HG03159 (cell line): ENCODE measurements around the gene BPIFB6.

ENCODE experiments used
- ATAC-seq: cut with Tn5 transposase; IDR thresholded peaks from one replicate; pipeline ENCODE4 v1.9.1; 2021; ENCODE audit warnings: mild to moderate bottlenecking, moderate library complexity; ENCODE audit not compliant: unreplicated experiment

The BPIFB6 gene

DNA sequence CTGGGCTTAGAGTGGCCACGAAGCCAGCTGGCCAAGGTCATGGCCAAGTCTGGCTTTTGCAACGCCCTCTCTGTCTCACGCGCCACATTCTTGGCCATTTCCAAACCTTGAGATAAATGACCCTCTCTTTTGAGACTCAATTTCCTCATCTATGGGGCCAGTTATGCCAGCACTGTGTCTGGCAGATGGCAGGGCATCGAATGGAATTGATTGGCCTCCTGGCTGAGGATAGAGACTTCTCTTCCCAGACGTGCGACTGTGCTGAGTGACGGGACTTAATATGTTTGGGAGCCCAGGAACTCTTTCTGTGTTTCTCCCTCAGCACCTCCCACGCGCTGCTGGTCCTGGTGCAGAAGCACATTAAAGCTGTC is 16.3 kb upstream of the BPIFB6 start:
- ATAC-seq: no peak

DNA sequence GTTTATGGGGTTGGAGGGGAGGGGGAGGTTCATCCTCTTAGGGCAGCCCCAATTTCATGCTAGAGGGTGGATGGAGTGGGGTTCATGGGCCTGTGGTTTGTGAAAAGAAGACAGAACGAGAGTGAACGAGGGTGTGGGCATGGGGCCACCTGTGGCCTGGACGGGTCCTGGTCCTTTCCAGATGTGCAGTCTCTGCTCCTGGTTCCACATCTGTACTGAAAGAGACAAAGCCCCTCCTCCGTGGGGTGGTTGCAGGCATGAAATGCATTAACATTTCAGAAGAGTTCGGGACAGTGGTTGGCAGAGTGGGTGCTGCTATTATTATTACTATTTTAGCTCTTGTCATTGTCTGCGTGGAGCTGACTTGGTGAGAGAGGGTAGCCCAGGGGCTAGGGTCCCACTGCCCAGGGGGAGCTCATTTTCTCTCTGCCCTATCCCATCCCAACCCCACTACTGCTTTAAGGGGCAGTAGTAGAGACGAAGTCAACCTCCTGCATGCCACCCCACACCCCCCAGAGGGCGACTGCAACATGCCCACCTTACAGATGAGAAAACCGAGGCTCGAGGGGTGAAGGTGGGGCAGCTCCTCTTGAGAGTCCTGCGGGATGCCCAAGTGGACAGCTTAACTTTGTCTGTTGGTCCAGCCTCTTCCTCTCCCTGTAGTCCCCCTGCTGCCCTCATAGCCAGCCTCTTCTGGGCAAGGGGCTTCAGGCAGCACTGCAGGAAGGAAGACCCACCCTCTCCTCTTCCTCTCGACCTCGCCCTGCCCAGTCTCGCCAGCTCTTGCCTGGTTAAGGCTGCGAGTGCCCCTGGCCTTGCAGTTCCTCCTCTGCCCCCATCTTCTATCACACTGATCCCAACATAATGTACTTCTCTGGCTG is 15.5 kb upstream of the BPIFB6 start:
- no peak for ATAC-seq

DNA sequence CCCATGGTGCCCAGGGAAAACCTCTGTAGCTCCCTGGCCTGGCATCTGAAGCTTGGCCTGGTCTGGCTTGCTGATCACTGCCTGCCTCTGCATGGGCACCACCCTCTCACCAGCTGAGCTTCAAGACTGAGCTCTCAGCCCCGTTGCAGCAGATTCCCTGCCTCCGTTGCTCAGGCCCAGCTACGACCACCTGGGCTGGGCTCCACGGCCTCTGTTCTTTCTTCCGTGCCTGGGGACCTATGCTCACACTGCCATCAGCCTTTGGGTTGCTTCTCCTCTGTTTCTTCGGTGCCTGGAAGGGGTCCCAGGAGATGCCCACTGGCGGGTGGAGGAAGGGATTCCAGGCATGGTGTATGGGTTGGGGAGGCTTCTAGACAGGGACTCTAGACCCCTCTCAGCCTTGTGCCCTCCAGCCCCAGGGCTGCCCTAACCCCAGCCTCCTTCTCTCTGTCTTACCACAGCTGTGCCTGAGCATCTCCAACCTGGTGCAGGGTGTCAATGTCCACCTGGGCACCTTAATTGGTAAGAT is 14.8 kb upstream of the BPIFB6 start:
- no peak for ATAC-seq

DNA sequence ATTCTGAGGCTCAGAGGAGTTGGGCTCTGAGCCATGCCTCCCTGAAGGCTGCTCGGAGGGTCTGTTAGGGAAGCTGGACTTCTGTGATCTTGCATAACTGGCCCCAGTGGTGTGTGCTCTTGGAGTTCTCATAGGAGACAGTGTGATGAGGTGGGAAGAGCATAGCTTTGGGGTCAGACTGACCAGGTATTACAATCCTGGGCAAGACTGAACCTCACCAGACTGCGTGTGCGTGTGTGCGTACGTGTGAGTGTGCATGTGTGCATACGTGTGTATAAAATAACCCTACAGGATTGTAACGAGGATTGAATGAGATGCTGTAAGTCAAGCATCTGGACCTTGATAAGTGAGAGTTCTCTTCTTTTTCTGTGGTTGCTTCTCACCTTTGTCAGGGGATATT is 13.9 kb upstream of the BPIFB6 start:
- no peak for ATAC-seq

DNA sequence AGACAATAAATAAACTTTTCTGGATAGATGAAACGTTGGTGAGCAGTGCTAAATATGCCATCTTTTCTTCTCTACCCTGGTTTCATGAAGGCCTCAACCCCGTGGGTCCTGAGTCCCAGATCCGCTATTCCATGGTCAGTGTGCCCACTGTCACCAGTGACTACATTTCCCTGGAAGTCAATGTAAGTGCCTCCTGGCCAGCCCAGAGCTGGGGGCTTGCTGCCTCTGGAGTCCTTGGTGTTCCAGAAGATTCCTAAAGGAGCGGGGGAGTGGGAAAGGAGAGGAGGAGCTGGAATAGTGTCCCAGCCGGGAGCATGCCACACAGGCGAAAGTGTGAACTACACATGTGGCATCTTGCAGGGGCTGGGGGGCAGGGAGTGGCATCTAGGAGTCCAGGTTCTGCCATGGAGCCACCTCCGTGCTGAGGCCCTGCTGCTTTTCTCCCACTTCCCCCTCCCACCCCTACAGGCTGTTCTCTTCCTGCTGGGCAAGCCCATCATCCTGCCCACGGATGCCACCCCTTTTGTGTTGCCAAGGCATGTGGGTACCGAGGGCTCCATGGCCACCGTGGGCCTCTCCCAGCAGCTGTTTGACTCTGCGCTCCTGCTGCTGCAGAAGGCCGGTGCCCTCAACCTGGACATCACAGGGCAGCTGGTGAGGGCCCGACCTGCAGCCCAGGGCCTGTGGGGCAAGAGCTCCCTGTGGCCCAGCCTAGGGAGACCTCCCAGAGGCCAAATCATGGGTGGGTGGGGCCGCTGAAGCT is 13.1 kb upstream of the BPIFB6 start:
- ATAC-seq: no peak

DNA sequence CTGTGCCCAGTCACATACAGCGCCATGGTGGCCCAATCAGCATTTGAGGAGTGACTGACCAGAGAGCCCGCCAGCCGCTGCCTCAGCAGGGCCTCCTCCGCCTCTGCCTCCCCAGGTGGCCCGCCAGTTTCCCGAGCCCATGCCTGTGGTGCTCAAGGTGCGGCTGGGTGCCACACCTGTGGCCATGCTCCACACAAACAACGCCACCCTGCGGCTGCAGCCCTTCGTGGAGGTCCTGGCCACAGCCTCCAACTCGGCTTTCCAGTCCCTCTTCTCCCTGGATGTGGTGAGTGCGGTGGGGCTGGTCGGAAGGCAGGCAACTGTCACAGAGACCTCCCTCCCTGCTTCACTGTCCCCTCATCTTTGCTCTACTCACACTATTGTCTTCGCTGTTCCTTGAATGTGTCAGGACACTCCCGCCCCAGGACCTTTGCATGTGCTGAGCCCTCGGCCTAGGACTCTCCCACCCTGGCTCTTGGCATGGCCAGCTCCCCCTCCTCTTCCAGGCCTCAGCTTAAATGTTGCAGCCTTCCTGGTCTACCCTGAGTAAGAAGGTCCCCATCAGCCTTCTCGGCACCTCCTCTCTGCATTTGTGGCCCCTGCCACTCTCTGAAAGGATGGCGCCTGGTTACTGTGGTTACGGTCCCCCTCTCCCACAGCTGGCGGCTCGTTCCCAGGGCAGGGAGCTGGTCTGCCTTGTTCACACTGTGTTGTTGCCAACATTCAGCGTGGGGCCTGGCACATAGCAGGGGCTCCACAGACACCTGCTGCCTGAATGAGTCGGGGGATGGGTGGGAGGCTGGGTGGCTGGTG is 11.8 kb upstream of the BPIFB6 start:
- ATAC-seq: no peak

DNA sequence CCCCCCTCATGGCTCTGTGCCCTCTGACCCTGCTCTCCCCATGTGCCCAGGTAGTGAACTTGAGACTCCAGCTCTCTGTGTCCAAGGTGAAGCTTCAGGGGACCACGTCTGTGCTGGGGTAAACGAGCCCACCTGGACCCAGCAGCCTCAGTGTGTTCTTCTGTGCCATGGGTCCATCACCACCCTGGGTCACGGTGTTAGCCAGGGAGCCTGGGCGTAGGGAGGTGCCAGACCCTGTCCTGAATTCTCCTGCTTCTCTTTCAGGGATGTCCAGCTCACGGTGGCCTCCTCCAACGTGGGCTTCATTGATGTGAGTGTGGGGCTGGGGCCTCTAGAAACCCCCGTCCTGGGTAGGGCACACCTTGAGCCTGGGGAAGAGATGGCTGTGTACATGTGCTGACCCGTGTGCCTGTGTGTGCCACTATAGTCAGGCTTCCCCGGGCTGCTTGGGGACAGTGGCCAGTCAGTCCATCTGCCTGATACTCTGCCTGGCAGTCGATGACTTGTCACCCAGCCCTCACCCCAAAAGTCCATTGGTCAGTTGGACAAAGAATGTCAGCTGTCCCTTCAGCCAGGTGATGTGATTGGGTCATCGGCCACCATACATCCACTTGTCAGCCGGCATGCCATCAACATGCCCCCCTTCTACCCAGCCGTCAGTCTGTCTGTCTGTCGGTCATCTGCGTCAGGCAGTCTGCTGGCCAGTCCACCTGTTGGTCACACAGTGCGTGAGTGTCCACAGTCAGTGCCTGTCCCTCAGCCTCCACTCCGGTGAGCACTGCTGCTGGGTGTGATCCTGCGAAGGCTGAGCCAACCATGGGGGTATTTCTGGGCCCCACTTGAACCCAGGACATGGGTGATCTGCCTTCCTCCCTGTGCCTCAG is 10.9 kb upstream of the BPIFB6 start:
- ATAC-seq: no peak

DNA sequence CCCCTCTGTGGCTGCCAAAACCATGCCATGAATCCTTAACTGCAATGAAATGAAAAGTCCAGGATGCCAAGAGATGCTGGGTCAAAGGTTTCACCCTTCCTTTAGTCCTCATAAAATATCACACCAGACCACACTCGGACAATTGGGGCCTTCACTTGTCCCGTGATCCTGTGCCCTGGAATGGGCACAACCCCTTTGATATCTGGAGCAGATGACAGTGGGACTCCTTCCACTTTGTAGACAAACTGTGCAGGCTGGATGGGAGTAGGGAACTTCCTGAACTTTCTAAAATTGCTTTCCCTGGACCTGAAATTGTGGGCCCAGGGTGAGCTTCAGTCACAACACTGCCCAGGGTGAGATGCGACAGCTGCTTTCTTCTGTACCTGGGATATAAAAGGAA is 9.6 kb upstream of the BPIFB6 start:
- ATAC-seq: no peak

DNA sequence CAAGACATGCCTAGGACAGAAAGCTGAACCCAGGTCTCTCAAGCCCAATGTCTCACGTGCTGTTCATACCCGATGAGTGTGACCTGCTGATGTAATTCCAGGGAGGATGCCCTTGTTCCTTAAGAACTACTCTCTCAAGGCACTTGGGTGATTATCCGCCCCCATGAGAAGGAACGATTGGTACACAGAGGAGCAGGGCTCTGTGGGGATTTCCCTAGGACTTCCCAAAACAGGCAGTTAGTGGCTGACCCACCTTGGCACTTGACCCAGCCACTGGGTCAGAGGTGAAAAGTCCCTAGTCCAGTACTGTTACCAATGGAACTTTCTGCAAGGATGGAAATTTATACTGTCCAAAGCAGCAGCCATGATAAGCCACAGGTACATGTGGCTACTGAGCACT is 9.2 kb upstream of the BPIFB6 start:
- no peak for ATAC-seq

DNA sequence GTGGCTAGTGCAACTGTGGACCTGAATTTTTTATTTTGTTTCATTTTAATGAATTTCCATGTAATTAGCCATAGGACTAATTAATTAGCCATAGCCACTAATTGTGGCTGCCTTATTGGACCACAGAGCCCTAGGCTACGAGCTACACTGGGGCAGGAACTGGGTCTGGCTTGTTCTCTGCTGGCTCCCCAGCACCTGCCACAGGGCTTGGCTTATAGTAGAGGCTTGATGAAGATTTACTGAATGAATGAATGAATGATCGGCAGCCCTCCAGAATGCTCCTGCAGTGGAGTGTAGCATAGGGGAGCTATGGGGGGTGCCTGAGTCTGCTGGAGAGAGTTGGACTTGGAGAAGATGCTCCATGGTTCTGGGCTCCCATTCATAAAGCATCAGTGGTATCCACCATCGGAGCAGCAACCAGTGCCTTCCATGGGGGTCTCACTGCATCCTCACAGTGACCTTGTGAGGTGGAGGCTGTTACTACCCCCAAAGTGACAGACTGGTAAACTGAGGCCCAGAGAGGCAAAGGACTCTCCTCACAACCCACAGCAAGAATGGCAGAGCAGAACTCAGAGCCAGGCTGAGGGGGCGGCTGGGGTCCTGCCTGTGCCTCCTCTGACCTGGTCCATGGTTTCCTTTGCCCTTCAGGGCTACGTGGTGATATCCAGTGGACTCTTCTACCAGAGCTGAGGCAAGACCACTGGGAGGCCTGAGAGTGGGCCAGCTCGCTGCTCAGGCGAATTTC is 8.6 kb upstream of the BPIFB6 start:
- ATAC-seq: no peak

DNA sequence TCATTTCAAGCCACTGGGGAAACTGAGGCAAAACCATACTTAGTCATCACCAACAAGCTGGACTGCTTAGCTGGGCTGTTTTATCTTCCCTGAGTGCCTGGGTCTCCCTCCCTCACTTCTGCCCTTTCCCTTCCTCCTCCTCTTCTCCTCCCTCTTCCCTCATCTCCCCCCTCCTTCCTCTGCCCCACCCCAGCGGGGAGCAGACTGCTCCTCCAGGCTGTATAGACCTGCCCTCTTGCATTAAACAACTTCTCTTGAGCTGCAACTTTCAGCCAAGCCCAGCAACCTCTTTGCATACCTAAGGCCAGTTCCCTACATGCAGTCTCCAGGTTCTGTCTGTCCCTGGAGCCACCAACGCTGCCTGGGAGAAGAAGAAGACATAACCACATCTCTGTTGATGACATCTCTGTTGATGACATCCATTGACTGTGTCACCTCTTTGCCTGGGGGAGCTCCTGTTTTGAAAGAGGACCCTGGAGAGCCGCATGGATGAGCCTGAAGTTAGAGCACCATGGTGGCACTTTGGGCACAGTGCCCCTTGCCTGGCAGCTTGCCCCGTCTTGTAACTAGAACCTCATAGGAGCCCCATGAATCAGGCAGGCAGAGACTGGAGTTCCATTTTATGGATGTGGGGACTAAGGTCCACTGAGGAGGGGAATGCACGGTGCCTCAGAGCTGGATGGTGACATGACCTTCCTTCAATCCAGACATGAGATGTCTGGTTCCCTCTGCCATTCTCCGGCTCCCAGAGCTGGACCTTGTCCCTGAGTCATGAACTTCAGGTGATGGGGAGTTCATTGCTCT is 7.8 kb upstream of the BPIFB6 start:
- ATAC-seq: no peak

DNA sequence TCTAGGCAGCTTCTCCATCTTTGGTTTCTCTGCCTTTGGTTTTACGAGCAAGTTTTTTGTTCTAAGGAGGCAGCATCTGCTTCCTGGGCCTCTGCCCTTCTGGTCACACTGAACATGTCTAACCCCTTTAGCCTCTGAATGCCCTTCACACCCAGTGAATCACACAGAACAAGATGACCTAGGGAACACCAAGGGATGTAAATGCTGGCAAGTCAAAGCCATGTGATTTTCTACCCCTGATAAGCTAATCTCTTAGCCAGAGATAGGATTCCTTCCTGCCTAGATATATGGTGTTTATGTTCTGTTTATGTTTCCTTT is 7.2 kb upstream of the BPIFB6 start:
- ATAC-seq: no peak

DNA sequence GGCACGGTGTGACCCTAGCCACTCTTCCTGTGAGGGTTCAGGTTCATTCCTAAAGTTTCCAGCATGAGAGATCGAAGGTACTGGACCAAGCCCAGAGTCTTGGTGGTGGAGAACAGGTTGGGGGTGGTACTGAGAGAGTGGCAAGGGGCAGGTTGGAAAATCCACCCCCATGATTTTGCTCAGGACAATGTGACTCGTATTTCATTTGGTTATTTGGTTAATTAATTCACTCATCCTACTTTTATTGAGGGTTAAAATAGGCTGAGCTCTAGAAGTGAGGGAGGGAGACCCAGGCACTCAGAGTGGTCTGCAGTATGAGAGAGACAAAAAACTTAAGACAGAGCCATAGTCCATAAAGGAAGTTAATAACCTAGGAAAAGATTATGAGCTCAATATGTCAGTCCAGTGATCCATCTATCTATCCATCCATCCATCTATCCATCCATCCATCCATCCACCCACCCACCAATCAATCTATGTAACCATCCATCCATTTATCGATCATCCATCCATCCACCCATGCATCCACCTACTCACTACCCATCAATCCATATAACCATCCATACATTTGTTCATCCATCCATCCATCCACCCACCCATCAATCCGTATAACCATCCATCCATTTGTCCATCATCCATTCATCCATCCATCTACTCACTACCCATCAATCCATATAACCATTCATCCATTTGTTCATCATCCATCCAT is 6.7 kb upstream of the BPIFB6 start:
- ATAC-seq: no peak

DNA sequence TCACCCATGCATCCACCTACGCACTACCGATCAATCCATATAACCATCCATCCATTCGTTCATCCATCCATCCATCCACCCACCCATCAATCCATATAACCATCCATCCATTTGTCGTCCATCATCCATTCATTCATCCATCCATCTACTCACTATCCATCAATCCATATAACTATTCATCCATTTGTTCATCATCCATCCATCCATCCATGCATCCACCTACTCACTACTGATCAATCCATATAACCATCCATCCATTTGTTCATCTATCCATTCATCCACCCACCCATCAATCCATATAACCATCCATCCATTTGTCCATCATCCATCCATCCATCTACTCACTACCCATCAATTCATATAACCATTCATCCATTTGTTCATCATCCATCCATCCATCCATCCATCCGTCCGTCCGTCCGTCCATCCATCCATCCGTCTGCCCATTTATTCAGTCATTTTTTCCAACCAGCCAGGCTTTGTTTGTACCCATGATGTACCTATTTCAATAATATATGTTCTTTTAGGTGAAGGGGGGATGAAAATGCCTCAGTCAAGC is 6.1 kb upstream of the BPIFB6 start:
- no peak for ATAC-seq

DNA sequence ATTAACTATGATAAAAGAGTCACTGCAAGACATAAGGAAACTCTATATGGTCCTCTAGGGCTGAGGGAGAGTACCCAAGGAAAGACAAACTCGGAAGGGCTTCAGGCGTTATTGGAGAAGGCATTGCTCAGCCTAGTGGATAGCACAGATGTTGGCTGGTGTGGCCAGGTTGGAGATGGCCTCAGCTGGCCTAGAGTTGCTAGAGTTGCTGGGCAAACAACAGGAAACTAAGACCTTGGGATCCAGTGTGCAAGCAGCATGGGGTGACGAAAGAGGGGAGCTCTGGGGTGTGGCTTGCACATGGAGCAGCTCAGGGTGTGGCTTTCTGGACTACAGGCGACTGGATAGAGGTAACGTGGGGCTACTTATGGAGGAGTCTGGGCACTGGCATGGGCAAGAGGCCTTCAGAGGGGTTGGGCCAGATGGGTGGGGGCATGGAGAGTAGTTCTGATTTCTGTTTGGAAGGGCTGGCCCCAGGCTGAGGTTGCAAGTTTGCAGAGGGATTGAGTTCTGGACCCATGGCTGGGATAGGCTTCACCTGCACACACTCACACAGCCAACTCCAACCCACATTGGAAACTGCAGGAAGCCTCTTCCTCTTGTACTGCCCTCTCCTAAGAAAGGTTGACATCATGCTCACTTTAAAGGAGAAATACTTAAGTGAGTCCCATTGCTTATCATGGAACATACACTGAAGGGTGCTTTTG is 5.2 kb upstream of the BPIFB6 start:
- no peak for ATAC-seq

DNA sequence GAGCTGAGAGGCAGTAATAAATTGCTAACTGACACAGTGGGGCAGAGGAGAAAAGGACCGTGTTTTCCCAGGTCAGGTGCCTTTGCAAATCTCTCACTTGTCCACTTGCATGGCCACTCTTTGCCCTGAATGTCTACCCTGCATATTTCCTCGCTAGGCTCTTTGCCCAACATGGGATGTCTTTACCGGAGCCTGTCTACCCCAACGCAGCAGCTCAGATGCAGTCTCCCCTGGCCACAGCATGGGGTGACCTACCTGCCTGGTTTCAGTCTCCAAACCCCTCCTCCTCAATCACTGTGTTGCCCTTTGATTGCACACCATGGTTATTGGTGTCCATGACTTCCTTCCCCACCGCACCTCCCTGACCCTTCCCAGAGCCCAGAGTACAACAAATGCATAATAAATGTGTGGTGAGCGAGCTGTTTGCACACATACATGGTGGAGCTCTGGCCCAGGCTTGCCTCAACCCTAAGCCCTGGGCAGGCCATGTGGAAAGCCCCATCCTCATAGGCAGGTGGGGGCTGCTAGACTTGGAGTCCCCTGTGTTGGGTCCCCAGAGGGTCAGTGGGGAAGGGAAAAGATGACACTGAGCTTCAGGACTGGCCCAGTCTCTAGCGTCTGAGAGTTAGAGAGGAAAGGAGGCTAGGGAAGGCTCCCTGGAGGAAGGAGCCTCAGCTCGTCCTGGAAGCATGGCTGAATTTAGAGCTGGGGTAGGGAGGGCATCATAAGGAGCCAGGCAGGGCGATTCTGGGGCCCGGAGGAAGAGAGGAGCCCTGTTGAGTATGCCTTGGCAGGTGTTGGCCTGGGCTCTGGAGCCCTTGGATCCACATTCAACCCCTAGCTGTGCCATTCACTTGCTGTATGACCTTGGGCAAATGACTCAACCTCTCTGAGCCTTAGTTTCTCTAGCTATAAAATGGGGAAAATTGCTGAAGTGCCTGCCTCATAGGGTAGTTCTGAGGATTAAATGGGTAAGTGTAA is 4.4 kb upstream of the BPIFB6 start:
- no peak for ATAC-seq
